GOT3 (cell line): ENCODE data around the gene LDLRAD4.

Experiments used
- DNase-seq: peaks from one replicate; lab custom pipeline; 2025; ENCODE audit warnings: mixed read lengths; lab: John Stamatoyannopoulos, UW

The LDLRAD4 gene

GRCh38 chr18:13430663-13431062 lies 212.1 kb downstream of the LDLRAD4 start:
- no peak for DNase-seq

- DNase-seq: no peak
Observed at GRCh38 chr18:13431886-13432285, 213.3 kb downstream of the LDLRAD4 start.

GRCh38 chr18:13433125-13433524 lies 214.6 kb downstream of the LDLRAD4 start:
- no peak for DNase-seq

GRCh38 chr18:13433685-13434084 lies 215.1 kb downstream of the LDLRAD4 start:
- no peak for DNase-seq

- DNase-seq: no peak
Observed at GRCh38 chr18:13434854-13435253, 216.3 kb downstream of the LDLRAD4 start.

GRCh38 chr18:13435586-13436333 lies 217.2 kb downstream of the LDLRAD4 start:
- DNase-seq: no peak

- no peak for DNase-seq
Observed at GRCh38 chr18:13436576-13436975, 218.0 kb downstream of the LDLRAD4 start.

GRCh38 chr18:13437034-13437433 lies 218.5 kb downstream of the LDLRAD4 start:
- no peak for DNase-seq

- no peak for DNase-seq
Observed at GRCh38 chr18:13437796-13438506, 219.4 kb downstream of the LDLRAD4 start.

- no peak for DNase-seq
Observed at GRCh38 chr18:13438507-13439056, 220.0 kb downstream of the LDLRAD4 start.

GRCh38 chr18:13439461-13439860 lies 220.9 kb downstream of the LDLRAD4 start:
- DNase-seq: no peak

- DNase-seq: no peak
Observed at GRCh38 chr18:13440277-13441248, 222.0 kb downstream of the LDLRAD4 start.

GRCh38 chr18:13441736-13442135 lies 223.2 kb downstream of the LDLRAD4 start:
- DNase-seq: no peak

GRCh38 chr18:13442451-13442850 lies 223.9 kb downstream of the LDLRAD4 start:
- DNase-seq: no peak

- no peak for DNase-seq
Observed at GRCh38 chr18:13443552-13443951, 225.0 kb downstream of the LDLRAD4 start.

- DNase-seq: no peak
Observed at GRCh38 chr18:13444430-13445240, 226.1 kb downstream of the LDLRAD4 start.

- DNase-seq: no peak
Observed at GRCh38 chr18:13445241-13445897, 226.8 kb downstream of the LDLRAD4 start.

GRCh38 chr18:13446024-13446423 lies 227.5 kb downstream of the LDLRAD4 start:
- no peak for DNase-seq

GRCh38 chr18:13446610-13447461 lies 228.3 kb downstream of the LDLRAD4 start:
- DNase-seq: no peak
